ENCODE measurements around the gene XAGE5.
"Not testable (repeated sequence)": the region's sequence is repeated elsewhere in the genome, so short reads cannot be mapped to it uniquely, and the experiment has no call there.

Gene XAGE5

GRCh38 chrX:52811065-52811625 lies at the start of gene XAGE5:
TSS of gene XAGE5 (plus strand) at chrX:52811287. CDS start at chrX:52812567, 1,280 bp downstream.
- no peak for DNase-seq (ENCODE audit: low read depth)

- not testable (repeated sequence) for DNase-seq (ENCODE audit: low read depth)
Measured at GRCh38 chrX:52765983-52766382, 45.1 kb upstream of the XAGE5 start.

GRCh38 chrX:52773504-52773903 lies 37.6 kb upstream of the XAGE5 start:
- DNase-seq (ENCODE audit: low read depth) = not testable (repeated sequence)

GRCh38 chrX:52797327-52797726 lies 13.8 kb upstream of the XAGE5 start, which contains the start of gene SPANXN5:
TSS of gene SPANXN5 (minus strand) at chrX:52797427. CDS start at chrX:52797348, 79 bp downstream.
- DNase-seq (ENCODE audit: low read depth) = not testable (repeated sequence)

- not testable (repeated sequence) for DNase-seq (ENCODE audit: low read depth)
Measured at GRCh38 chrX:52804876-52805275, 6.2 kb upstream of the XAGE5 start.

GRCh38 chrX:52819788-52820187 lies 8.7 kb downstream of the XAGE5 start:
- no peak for DNase-seq (ENCODE audit: low read depth)

- no peak for DNase-seq (ENCODE audit: low read depth)
Measured at GRCh38 chrX:52821079-52821760, 10.1 kb downstream of the XAGE5 start.

- no peak for DNase-seq (ENCODE audit: low read depth)
Measured at GRCh38 chrX:52824608-52825007, 13.5 kb downstream of the XAGE5 start.

- DNase-seq (ENCODE audit: low read depth) = no peak
Measured at GRCh38 chrX:52830551-52830950, 19.5 kb downstream of the XAGE5 start.

- no peak for DNase-seq (ENCODE audit: low read depth)
Measured at GRCh38 chrX:52839137-52839536, 28.1 kb downstream of the XAGE5 start.

- DNase-seq (ENCODE audit: low read depth) = not testable (repeated sequence)
Measured at GRCh38 chrX:52843619-52844018, 32.5 kb downstream of the XAGE5 start.

- peak; percentile 26 for DNase-seq (ENCODE audit: low read depth)
Measured at GRCh38 chrX:52852110-52852860, 41.2 kb downstream of the XAGE5 start.

- not testable (repeated sequence) for DNase-seq (ENCODE audit: low read depth)
Measured at GRCh38 chrX:52856991-52857525, 46.0 kb downstream of the XAGE5 start.

GRCh38 chrX:52865343-52865998 lies 54.4 kb downstream of the XAGE5 start:
- peak; percentile 10 for DNase-seq (ENCODE audit: low read depth)
